PC-3 (cell line): Measurements from ENCODE around the gene TMEM255B. TPM values are rescaled to one million over a fixed set of nuclear protein-coding genes. Genes with fewer than 3 reads are reported as not detected.

Source experiments
- ATAC-seq: fragments of 200-7000 bp; cut with Tn5 transposase; 2 replicates; pipeline ENCODE4 v1.9.1; 2020; ENCODE audit warnings: mild to moderate bottlenecking, moderate library complexity
- BruUV-seq: library from RNA; stranded (reverse); fragments of 400-500 nt; replicated peaks from 2 replicates; lab custom pipeline; 2021; lab: Mats Ljungman, UMichigan
- CTCF ChIA-PET: fragments of 300-600 bp; sonication (Branson Sonifier 250); formaldehyde crosslinking; loops from one replicate; lab custom pipeline; 2022; ENCODE audit warnings: antibody characterized with exemption; lab: Charles Lee
- POLR2A ChIA-PET: fragments of 300-600 bp; sonication (Branson Sonifier 250); formaldehyde crosslinking; loops from one replicate; lab custom pipeline; 2022; ENCODE audit warnings: antibody characterized with exemption; ENCODE audit not compliant: unreplicated experiment; lab: Charles Lee
- DNase-seq: peaks from one replicate; pipeline ENCODE4 v3.0.0-alpha.2; 2015
- H2AFZ ChIP-seq: fragments of 300-600 bp; sonication (generic); 2 replicates; pipeline ENCODE4 v1.6.0; 2016; ENCODE audit warnings: antibody characterized with exemption, low read length
- H3F3A ChIP-seq: fragments of 300-600 bp; sonication (generic); one replicate; pipeline ENCODE4 v1.6.0; 2017; ENCODE audit warnings: antibody characterized with exemption, low read length, control low read depth, mild to moderate bottlenecking; ENCODE audit not compliant: unreplicated experiment
- H3K27ac ChIP-seq: fragments of 300-600 bp; sonication (generic); 2 replicates; pipeline ENCODE4 v1.5.1; 2016; ENCODE audit warnings: mild to moderate bottlenecking, low read length
- H3K27me3 ChIP-seq: fragments of 300-600 bp; sonication (generic); 2 replicates; pipeline ENCODE4 v1.6.1; 2016; ENCODE audit warnings: low read length, mixed read lengths
- H3K36me3 ChIP-seq: fragments of 300-600 bp; sonication (generic); 2 replicates; pipeline ENCODE4 v1.6.1; 2016; ENCODE audit warnings: low read depth, mixed run types, low read length, mixed read lengths
- H3K4me1 ChIP-seq: fragments of 300-600 bp; sonication (generic); 2 replicates; pipeline ENCODE4 v1.5.1; 2016; ENCODE audit warnings: low read length; ENCODE audit not compliant: insufficient read depth
- H3K4me2 ChIP-seq: fragments of 300-600 bp; sonication (generic); 2 replicates; pipeline ENCODE4 v1.6.0; 2016; ENCODE audit warnings: low read length
- H3K4me3 ChIP-seq: fragments of 300-600 bp; sonication (generic); 2 replicates; pipeline ENCODE4 v1.5.1; 2016; ENCODE audit warnings: mild to moderate bottlenecking, low read length, mixed read lengths
- H3K79me2 ChIP-seq: fragments of 300-600 bp; sonication (generic); 2 replicates; pipeline ENCODE4 v1.6.1; 2017; ENCODE audit warnings: low read length, mixed read lengths
- H3K9ac ChIP-seq: fragments of 300-600 bp; sonication (generic); 2 replicates; pipeline ENCODE4 v1.6.0; 2016; ENCODE audit warnings: mild to moderate bottlenecking, low read length
- H3K9me2 ChIP-seq: fragments of 300-600 bp; sonication (generic); replicated peaks from 2 replicates; pipeline ENCODE4 v1.6.1; 2016; ENCODE audit warnings: mixed run types, low read length, mixed read lengths
- H3K9me3 ChIP-seq: fragments of 300-600 bp; sonication (generic); 2 replicates; pipeline ENCODE4 v1.6.1; 2016; ENCODE audit warnings: low read length, mixed read lengths
- H4K20me1 ChIP-seq: fragments of 300-600 bp; sonication (generic); 2 replicates; pipeline ENCODE4 v1.6.1; 2016; ENCODE audit warnings: low read length, mixed read lengths
- CTCF ChIP-seq: fragments of 300-600 bp; sonication (generic); conservative IDR thresholded peaks from 2 replicates; pipeline ENCODE4 v1.5.1; 2017; ENCODE audit warnings: antibody characterized with exemption, low read depth, mild to moderate bottlenecking, low read length
- EZH2 ChIP-seq: fragments of 300-600 bp; sonication (generic); IDR thresholded peaks from one replicate; pipeline ENCODE4 v1.6.1; 2017; ENCODE audit warnings: antibody characterized with exemption, mild to moderate bottlenecking, low read length; ENCODE audit not compliant: unreplicated experiment
- EZH2phosphoT487 ChIP-seq: fragments of 300-600 bp; sonication (generic); IDR thresholded peaks from 2 replicates; pipeline ENCODE4 v1.6.1; 2018; ENCODE audit warnings: mild to moderate bottlenecking, antibody characterized with exemption, low read length, borderline replicate concordance
- intact Hi-C: fragments of 100-400 bp; cut with micrococcal nuclease; formaldehyde crosslinking; loops from 2 replicates; pipeline ENCODE4 v1.9.0; 2023
- total RNA-seq: library from RNA; depleted of rRNA; stranded (reverse); fragments of >200 nt; gene quantifications from 2 replicates; pipeline ENCODE4 v1.2.3, GENCODE V29; 2014

Gene TMEM255B
- total RNA-seq, 1 experiment from 2014 or later: 26.9 TPM

DNA sequence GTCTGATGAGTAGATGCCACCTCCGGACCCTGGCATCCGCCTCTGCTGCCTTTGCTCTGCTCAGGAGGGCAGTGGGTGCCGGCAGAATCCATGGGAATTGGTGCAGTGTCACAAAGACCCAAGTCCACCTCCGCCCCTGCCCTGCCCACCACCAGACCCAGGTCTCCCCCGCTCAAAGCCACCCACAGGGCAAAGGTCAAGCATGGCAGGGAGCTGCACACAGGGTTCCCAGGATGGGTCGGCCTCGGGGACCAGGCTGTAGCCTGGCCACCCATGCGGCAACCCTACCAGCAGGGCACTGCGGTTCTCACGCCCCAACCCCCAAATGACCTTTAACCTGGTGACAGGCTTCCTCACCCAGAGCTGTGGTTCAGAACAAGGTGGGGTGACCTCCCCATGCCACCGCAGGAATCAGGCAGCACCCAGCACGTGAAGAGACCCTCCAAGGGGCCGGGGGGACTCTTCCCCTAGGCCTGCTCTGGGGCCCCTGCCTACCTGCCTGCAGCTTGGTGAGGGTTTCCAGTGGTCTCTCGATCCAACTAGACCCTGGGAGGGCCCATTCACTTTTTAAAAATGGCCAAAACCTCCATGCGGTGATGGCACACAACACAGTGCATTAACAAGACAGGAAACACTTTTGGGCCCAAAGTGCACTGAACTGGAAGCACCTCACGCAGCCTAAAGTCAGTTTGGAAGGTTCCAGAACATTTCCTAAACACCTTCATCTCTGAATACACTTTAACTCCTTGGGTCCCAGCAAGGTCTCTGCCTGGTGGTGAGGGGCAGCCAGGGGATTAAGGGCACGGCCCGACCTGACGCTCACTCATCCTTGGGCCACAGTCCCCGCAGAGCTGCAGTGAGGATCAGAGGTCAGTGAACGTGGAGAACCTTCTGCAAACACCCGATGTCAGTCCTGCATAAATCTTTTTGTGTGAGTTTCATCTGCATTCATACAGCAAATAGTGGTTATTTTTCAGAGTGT is 93.8 kb downstream of the TMEM255B start:
- DNase-seq (no peak), ATAC-seq (no peak)
- CTCF ChIA-PET: no interaction called here
- no peak overlapping the region for H3K4me2 ChIP-seq
- no peak for TF ChIP-seq CTCF
- no peak for TF ChIP-seq EZH2phosphoT487
- no peak for TF ChIP-seq EZH2
- no peaks in the 10 kb centered on the region for H3K9me3 ChIP-seq
- H3K9me2 ChIP-seq: no peaks in the 10 kb centered on the region
- H4K20me1 ChIP-seq: no peaks in the 10 kb centered on the region
- POLR2A ChIA-PET: no interaction called here
- intact Hi-C loops: no loop called here
- no peak overlapping the region for H3K27ac ChIP-seq
- peaks cover 80% of the 10 kb centered on the region for H3K79me2 ChIP-seq
- no peak overlapping the region for H3K9ac ChIP-seq
- H2AFZ ChIP-seq: no peak overlapping the region
- H3K4me1 ChIP-seq: peaks cover 33% of the 10 kb centered on the region
- no peaks in the 10 kb centered on the region for H3K36me3 ChIP-seq
- no TSS peak for BruUV-seq
- H3F3A ChIP-seq: no peaks in the 10 kb centered on the region
- no peaks in the 10 kb centered on the region for H3K27me3 ChIP-seq
- no peak overlapping the region for H3K4me3 ChIP-seq

DNA sequence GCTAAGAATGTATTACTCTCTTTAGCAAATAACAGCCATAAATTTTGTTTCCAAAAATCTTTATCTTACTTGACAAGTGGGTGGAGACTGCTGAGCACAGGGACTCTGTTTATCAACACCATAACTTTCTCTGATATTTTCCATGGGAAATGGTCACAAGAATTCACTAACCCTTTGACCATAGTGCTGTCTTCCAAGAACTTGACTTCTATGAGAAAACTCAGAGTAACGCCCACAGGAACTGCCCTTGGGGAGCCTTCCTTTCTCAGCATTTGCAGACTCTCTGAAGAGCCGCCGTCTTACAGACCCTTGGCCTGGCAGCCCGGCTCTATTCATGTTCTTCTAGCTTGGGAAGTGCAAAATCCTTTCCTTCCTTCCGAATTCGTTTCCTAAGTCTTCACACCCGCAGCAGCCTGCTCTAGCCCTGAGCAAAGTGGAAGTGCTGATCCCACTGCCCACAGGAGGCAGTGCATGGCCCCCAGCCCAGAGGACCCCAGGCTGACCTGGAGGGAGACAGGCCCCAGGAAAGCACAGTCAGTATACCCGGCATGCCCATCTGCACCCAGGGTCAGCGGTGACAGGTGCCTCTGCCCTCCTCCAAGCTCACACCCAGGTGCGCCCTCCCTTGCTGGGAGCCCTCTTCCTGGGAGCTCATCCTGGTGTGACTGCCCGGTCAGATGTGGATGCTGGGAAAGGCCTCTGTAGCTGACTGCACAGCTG is 94.7 kb downstream of the TMEM255B start:
- POLR2A ChIA-PET: no interaction called here
- intact Hi-C loops: no loop called here
- Histone ChIP-seq H3K9me3 (no peaks in the 10 kb centered on the region), H3K27ac (no peak overlapping the region), H2AFZ (no peak overlapping the region), H3K36me3 (no peaks in the 10 kb centered on the region), H3K4me2 (no peak overlapping the region), H3K79me2 (peaks cover 79% of the 10 kb centered on the region), H4K20me1 (no peaks in the 10 kb centered on the region), H3K9ac (no peak overlapping the region), H3F3A (no peaks in the 10 kb centered on the region), H3K4me3 (no peak overlapping the region), H3K4me1 (peaks cover 25% of the 10 kb centered on the region), H3K27me3 (no peaks in the 10 kb centered on the region), H3K9me2 (no peaks in the 10 kb centered on the region)
- TF ChIP-seq CTCF: no peak
- TF ChIP-seq EZH2phosphoT487: no peak
- no peak for TF ChIP-seq EZH2
- DNase-seq: no peak
- no TSS peak for BruUV-seq
- CTCF ChIA-PET: no interaction called here
- no peak for ATAC-seq
